COLO668 (cell line): Measurements from ENCODE around the gene IL27RA.
"Not testable (repeated sequence)": the region's sequence is repeated elsewhere in the genome, so short reads cannot be mapped to it uniquely, and the experiment has no call there.

Experiments used
- DNase-seq: peaks from one replicate; lab custom pipeline; 2025; ENCODE audit not compliant: unreplicated experiment; lab: John Stamatoyannopoulos, UW

Gene IL27RA

DNA sequence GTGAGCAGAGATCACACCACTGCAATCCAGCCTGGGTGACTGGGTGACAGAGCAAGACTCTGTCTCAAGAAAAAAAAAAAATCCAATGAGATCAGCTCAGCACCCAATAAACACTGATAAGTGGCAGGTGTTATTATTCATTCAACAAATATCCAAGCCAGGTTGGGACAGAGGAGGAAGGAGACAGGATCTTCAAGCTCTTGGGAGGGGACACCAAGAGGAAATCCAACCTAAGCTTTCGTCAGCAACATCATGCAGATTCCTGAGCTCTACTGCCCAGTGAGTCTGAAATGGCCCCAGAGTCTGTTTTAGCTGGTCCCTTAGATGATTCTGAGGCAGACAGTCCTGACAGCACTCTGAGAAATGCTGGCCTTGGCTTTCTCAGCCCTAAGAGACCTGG lies 33.1 kb upstream of the IL27RA start:
- DNase-seq, result no peak

DNA sequence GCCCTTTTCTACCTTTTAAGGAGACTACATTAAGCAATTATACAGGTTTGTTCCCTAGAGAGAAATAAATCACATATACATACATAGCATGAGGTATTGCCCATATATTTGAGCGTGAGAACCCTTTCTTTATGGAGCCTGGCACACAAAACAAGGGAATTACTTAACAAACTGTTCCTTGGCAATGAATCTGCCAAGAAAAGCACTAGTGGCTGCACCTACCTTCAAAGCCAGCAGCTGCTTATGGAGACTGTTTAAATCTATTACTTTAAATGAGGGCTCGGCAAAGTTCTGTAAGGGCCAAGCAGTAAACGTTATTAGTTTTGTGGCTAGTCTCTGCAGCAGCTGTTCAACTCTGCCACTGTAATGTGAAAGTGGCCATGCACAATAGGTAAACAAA lies 32.5 kb upstream of the IL27RA start:
- no peak for DNase-seq

DNA sequence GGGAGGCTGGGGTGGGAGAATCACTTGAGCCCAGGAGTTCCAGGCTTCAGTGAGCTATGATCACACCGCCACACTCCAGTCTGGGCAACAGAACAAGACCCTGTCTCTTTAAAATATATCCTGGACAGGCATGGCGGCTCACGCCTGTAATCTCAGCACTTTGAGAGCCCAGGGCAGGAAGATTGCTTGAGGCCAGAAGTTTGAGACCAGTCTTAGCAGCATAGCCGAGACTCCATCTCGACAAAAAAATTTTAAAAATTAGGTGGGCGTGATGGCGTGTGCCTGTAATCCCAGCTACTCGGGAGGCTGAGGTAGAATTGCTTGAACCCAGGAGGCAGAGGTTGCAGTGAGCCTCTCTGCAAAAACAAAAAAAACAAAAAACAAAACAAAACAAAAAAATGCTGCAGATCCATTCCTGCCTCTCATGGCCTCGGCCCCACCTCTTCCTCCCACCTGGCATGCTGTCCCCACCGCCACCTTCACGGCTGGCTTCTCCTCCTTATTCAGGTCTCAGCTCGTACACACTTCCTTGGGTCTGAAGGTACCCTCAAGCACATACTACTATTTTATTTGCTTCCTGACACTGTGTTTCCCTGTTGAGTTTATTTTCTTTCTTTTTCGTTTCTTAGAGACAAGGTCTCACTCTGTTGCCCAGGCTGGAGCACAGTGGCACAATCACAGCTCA lies 30.7 kb upstream of the IL27RA start:
- no peak for DNase-seq

DNA sequence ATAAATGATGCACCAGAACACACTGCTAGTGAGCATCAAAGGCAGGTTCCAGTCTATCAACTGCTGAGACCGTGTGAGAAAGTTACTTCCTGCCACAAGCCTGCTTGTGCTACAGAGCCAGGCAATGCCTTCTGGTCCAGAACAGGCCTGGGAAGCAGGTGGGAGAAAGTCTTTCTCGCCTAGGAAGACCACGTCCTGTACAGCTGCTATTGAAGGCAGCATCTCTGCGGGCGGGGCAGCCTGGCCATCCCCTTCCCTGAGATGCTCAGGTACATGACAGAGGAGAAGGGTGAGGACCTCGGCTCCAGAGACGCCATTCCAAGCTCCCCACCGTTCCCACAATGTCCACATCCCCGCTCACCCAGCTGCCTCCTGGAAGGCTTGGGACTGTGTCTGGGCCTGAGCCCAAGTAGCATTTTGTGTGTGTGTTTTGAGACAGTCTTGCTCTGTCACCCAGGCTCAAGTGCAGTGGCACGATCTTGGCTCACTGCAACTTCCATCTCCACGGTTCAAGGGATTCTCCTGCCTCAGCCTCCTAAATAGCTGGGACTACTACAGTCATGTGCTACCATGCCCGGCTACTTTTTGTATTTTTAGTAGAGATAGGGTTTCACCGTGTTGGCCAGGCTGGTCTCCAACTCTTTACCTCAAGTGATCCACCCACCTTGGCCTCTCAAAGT lies 28.9 kb upstream of the IL27RA start:
- DNase-seq, result no peak

DNA sequence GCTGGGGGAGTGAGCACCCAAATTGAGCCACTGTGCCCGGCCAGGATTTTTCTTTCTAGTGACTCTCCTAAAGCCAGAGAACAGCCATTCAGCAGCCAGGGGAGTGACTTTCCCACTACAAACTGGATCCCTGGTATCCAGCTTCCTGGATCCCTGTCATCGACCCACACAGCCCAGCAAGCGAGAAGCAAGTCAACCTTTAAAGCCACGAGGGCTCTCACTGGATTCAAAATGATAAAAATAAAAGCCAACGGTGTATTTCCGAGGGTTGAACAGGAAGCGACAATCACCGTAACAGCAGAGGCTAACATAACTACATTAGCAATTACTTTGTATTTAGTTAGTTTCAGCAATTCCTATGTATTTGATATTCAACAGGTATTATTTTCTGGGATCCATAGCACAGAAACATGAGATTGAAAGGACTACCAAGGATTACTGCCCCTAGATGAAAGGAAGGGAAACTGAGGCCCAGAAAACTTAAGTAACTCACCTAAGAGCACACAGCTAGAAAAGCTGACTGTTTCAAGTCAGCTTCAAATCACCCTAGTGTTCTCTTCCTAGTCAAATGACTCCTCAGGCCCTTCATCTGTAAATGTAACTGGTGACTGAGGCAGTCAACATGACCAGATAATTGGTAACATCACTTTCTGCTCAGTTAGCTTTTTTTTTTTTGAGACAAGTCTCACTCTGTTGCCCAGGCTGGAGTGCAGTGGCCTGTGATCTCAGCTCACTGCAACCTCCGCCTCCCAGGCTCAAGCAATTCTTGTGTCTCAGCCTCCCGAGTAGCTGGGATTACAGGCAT lies 28.1 kb upstream of the IL27RA start:
- DNase-seq, result no peak

DNA sequence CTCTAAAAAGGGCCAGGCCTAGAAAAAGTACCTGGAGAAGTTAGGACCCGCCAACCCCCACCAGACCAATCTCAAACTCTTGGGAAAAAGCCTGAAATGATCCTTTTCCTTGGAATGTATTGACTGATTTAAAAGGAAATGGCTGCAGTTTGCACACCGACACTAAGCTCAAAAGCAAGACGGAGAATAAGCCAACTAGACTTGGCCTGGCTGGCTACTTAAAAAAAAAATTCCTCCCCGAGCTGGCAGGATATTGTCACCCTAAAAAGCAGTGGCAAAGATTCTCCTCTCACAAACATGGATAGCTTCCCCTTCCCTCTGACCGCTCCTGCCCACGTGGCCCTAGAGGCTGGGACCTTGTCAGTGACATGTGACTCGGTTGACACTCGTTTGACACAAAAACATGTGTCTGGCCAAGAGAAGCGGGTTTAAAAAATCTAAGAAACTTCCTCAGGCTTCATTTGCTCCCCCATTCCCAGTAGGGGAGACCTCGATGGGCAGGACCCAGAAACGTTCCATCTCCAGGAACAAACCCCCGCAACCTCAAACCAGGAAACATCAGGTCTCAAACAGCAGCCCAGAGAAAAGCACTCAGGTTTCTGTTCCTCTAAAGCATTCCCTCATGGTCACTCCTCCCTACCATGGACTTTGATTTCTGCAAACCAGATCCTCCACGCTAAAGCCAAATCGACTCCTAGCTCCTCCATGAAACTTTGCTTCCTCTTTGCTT lies 26.8 kb upstream of the IL27RA start:
- peak; percentile 34 for DNase-seq

DNA sequence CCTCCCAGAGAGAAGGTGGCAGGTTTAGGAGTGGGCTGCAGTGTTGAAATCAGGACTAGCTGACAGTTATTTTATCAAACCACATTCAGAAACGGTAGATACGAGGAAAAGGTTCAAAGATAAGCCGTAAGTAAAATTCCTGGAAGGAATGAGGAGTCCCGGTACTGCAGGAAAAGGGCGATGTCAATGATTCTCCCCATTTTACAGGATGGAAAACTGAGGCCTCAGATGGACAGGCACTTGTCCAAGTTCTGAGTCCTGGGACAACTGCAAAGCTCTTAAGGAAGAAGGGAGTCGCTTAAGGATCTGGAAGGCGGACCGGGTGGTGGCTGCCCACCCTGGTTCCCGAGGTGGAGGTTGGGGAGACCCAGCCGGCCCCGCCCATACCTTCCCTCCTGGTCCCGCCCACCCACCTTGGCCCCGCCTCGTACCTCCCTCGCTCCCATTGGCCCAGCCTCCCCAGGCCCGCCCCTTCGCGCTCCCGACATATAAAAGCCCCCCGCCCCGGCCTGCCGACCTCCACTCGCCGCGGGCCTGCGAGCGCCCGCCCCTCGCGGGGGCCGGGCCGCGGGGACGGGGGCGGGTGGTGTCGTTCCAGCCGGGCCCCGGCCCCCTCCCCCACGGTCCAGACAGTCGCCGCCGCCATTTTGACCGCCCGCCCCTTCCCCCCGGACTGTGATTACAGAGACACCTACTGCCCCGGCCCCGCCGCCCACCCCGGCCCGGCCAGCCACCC lies 26.0 kb upstream of the IL27RA start:
- peak; percentile 86 for DNase-seq

DNA sequence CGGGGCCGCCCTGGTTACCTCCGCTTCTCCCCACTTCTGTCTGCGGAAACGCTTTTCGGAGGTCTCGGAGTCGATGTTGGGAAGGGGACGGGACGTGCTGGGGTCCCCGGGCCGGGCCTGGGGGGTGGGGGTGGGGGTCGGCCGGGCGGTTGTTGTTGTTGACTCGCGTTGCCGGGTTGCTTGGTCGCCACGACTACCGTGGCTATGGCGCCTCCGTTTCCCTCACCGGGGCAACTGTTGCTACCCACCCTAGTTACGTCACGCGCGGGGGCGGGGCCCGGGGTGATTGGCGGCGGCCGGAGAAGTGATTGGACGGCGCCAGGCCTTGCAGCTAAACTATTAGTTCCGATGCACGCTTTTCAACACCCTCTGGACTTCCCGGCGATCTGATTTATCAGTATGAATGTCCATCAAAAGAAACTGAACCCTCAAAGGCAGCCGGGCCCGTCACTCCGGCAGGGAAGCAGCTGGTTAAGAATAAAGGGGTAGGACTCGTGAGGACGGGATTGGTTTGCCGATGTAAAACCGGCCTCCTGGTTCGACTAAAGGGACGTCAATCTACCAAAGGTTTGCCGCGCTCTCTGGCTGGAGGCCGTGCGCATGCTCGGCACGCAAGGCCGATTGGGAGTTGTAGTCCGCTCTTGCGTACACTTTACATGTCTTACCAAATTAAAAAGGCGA lies 25.3 kb upstream of the IL27RA start, which contains the start of gene RFX1:
Gene RFX1 (minus strand): TSS at position 236 of the 681 bp plus-strand sequence. CDS start 12,477 bp downstream, outside the sequence.
- DNase-seq, result peak; percentile 99

DNA sequence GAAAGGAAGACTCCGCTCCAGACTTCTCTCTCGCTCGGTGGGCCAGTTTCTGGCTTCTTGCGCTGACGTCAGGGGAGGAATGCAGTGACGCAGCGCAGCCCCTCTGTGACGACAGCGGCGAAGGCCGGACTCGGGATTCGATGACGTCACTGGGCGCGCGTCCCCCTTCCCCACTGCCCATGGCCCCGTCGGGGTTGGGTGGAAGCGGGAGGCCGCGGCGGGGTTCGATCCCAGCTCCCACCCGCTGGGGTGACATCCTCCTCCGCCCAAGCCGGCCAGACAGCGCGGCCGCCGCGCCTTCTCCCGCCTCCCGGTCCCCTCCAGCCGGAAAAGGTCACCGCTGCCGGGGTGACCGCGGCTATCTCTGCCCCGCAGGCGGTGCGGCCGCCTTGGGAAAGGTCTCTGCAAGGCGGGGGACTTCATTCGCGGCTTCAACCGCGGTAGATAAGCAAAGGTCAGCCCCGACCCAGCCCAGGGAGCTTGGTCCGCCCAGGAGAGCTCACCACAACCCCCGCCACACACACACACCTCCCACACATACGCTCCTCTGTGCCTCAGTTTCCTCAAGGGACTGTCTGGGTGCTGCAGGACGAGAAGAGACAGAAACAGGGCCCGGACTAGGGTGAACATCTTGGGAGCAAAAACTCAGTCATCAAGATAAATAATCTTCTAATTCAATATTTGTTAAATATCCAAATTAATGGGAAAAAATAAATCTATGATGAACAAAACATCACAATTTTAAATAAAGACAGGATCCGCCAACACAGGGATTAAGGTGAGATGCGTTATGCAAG lies 24.6 kb upstream of the IL27RA start:
- peak; percentile 94 for DNase-seq

DNA sequence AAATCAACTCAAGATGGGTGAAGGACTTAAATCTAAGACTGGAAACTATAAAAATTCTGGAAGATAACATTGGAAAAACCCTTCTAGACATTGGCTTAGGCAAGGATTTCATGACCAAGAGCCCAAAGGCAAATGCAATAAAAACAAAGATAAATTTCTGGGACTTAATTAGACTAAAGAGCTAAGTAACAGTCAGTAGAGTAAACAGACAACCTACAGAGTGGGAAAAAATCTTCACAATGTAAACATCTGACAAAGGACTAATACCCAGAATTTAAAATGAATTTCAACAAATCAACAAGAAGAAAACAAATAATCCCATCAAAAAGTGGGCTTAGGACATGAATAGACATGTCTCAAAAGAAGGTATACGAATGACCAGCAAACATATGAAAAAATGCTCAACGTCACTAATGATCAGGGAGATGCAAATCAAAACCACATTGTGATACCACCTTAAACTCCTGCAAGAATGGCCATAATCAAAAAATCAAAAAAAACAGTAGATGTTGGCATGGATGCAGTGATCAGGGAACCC lies 19.1 kb upstream of the IL27RA start:
- no peak for DNase-seq

DNA sequence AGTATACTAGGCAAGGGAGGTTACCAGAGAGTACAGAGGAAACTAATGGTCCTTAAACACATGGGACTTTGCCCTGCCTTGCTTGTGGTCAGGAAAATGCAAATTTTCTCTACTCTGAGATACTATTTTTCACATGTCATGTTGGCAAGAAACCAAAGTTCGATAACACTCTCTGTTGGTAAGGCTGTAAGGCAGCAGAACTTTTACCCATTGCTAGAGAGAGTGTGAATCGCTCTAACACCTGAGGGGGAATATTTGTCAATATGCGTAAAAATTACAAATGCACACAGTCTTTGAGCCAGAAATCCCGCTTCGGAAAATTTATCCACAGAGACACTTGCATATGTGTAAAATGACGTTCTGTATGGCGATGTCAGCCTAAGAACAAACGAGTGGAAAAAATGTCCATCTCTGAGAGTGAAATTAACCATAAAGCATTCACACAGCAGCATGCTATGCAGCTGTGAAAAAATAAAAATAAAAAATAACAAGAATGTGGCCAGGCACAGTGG lies 16.0 kb upstream of the IL27RA start:
- no peak for DNase-seq

DNA sequence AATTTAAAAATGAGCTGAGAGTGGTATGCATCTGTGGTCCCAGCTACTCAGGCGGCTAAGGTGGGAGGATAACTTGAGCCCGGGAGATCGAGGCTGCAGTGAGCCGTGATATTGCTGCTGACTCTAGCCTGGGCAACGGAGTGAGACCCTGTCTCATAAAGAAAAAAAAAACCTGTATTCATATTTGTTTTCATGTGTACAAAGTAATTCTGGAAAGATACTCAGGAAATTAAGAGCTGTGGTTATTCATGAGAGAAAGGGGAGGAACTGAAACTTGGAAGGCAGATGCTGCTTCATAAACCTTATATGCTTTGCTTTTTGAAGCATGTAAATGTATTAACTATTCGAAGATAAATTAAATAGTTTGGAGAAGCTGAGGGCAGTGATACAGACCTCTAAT lies 12.5 kb upstream of the IL27RA start:
- no peak for DNase-seq

DNA sequence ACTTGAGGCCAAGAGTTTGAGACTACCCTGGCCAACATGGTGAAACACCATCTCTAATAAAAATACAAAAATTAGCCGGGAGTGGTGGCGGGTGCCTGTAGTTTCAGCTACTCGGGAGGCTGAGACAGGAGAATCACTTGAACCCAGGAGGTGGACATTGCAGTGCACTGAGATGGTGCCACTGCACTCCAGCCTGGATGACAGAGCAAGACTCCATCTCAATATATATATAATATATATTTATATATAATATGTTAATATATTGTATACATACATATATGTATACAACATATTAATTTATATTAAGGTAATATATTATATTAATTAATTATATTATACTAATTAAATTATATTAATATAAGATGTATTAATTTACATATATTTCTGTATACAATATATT lies 11.8 kb upstream of the IL27RA start:
- DNase-seq, result not testable (repeated sequence)

DNA sequence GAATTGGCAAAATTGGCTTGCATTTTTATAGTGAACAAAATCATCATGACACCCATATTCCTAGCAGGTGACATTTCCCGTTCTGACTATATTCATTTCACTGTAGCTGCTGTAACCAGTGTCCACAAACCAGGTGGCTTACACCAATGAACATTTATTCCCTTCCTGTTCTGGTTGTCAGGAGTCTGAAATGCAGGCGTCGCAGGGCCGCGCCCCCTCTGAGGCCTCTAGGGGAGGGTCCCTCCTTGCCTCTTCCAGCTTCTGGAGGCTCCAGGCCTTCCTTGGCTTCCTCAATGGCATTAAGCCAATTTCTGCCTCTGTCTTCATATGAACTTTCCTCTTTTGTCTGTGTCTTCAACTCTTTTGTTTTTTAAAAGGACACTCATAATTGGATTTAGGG lies 10.1 kb upstream of the IL27RA start:
- peak; percentile 11 for DNase-seq

DNA sequence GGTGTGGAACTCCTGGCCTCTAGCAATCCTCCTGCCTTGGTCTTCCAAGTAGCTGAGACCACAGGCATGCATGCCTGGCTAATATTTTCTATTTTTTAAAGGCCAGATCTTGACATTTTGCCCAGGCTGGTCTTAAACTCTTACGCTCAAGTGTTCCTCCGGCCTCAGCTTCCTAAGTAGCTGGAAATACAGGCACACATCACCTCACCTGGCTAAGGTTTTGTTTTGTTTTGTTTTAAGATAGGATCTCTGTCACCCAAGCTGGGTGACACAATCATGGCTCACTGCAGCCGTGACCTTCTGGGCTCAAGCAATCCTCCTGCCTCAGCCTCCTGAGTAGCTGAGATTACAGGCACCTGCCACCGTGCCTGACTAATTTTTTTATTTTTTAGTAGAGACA lies 9.1 kb upstream of the IL27RA start:
- no peak for DNase-seq

DNA sequence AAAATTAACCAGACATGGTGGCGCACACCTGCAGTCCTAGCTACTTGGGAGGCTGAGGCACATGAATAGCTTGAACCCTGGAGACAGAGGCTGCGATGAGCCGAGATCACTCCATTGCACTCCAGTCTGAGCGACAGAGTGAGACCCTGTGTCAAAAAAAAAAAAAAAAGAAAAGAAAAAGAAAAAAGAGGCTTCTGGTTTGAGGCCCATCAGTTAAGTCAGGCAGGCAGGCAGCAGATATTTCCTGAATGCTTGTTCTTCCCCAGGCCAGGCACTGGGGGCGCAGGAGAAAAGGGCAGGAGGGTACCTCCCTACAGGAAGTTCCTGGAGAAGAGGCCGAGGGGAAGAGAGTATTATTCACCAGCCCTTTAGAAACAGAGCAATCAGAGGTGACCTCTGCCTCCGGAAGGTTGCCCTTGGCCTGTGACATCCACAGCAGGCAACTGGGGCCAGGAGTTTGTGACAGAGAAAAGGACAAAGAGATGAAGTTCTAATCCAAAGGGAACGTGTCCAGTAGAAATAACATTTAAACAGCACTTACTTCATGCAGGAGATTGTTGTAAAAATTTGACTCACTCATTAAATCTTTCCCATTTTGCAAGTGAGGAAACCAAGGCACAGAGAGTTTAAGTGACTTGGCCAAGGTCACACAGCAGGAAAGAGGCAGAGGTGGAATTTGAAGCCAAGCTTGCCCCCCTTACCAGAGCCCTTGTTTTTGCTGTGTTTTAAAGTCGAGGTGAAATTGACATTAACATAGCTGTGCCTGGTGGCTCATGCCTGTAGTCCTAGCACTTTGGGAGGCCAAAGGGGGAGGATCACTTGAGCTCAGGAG lies 7.9 kb upstream of the IL27RA start:
- peak; percentile 55 for DNase-seq

DNA sequence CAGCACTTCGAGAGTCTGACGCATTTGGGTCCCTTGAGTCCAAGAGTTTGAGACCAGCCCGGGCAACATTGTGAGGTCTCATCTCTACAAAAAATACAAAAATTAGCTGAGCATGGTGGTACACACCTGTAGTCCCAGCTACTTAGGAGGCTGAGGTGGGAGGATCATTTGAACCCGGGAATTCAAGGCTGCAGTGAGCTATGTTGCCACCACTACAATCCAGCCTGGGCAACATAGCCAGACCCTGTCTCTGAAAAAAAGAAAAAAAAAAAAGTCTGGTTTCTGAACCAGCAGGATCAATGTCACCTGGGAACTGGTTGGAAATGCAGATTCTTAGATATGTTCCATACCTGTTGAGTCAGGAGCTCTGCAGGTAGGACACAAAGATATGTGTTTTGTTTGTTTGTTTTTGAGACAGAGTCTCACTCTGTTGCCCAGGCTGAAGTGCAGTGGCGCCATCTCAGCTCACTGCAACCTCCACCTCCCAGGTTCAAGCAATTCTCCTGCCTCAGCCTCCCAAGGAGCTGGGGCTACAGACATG lies 4.8 kb upstream of the IL27RA start:
- DNase-seq, result not testable (repeated sequence)
